H1 (cell line): ENCODE data around the gene CTSL. TPM values are rescaled to one million over a fixed set of nuclear protein-coding genes. Genes with fewer than 3 reads are reported as not detected.

Experiments
- CTCF ChIA-PET: fragments of 300-600 bp; sonication (Branson Sonifier 250); formaldehyde crosslinking; loops from one replicate; lab custom pipeline; 2021; ENCODE audit not compliant: partially characterized antibody; lab: Charles Lee
- POLR2A ChIA-PET: fragments of 300-600 bp; sonication (Branson Sonifier 250); formaldehyde crosslinking; loops from one replicate; lab custom pipeline; 2021; ENCODE audit warnings: inconsistent platforms; ENCODE audit not compliant: partially characterized antibody; lab: Charles Lee
- DNase-seq, 2 experiments: peaks; one replicate each; pipeline versions ENCODE4 v3.0.0 to v3.0.0-alpha.2; 2010 to 2022; ENCODE audit warnings: low spot score in 2 of 2, low read depth in 1 of 2, mixed read lengths in 1 of 2
- FAIRE-seq: peaks from 2 replicates; lab custom pipeline; 2011; peaks lifted over from hg19 to GRCh38; lab: Jason Lieb, UNC
- H2AFZ ChIP-seq: 2 replicates; pipeline ENCODE4 v1.8.1; 2012; ENCODE audit warnings: low read length, inconsistent platforms
- H2AK5ac ChIP-seq: 2 replicates; pipeline ENCODE4 v1.6.1; 2013; ENCODE audit warnings: low read depth, low read length
- H2BK120ac ChIP-seq: replicated peaks from 2 replicates; pipeline ENCODE3; 2013; ENCODE audit warnings: low read depth, low read length, inconsistent platforms
- H2BK12ac ChIP-seq: 2 replicates; pipeline ENCODE4 v1.6.1; 2013; ENCODE audit warnings: low read depth, low read length
- H2BK15ac ChIP-seq: 2 replicates; pipeline ENCODE4 v1.6.1; 2013; ENCODE audit warnings: low read length
- H2BK20ac ChIP-seq: 2 replicates; pipeline ENCODE4 v1.6.1; 2013; ENCODE audit warnings: low read length
- H2BK5ac ChIP-seq: 2 replicates; pipeline ENCODE4 v1.6.1; 2013; ENCODE audit warnings: low read depth, low read length
- H3K14ac ChIP-seq: 2 replicates; pipeline ENCODE4 v1.6.1; 2013; ENCODE audit warnings: inconsistent platforms; ENCODE audit not compliant: insufficient read length
- H3K18ac ChIP-seq: 2 replicates; pipeline ENCODE4 v1.6.1; 2013; ENCODE audit warnings: low read length; ENCODE audit errors: extremely low read depth
- H3K23ac ChIP-seq: 2 replicates; pipeline ENCODE4 v1.6.1; 2013; ENCODE audit warnings: inconsistent platforms; ENCODE audit not compliant: insufficient read length
- H3K23me2 ChIP-seq: 2 replicates; pipeline ENCODE4 v1.6.1; 2013; ENCODE audit warnings: low read depth, low read length
- H3K27ac ChIP-seq: 2 replicates; pipeline ENCODE4 v1.6.1; 2011; ENCODE audit warnings: low read depth, low read length, inconsistent platforms
- H3K27me3 ChIP-seq, 4 experiments: replicated peaks in 1 of 4; 1 replicate in 1 of 4; 2 replicates in 3 of 4; pipeline versions ENCODE4 v1.6.1 to v1.8.1; 2011 to 2013; ENCODE audit warnings: low read length in 3 of 4, mild to moderate bottlenecking in 3 of 4, inconsistent platforms in 2 of 4, mixed read lengths in 2 of 4, moderate library complexity in 1 of 4; ENCODE audit not compliant: control insufficient read depth in 3 of 4, insufficient read depth in 3 of 4; ENCODE audit errors: extremely low read depth in 1 of 4
- H3K36me3 ChIP-seq, 4 experiments: 2 replicates each; pipeline versions ENCODE4 v1.6.1 to v1.8.1; 2011 to 2013; ENCODE audit warnings: mild to moderate bottlenecking in 4 of 4, low read length in 3 of 4, moderate library complexity in 2 of 4, control low read depth in 1 of 4, inconsistent platforms in 1 of 4; ENCODE audit not compliant: insufficient read depth in 4 of 4, control insufficient read depth in 2 of 4
- H3K4ac ChIP-seq: replicated peaks from 2 replicates; pipeline ENCODE3; 2013; ENCODE audit warnings: low read length, low read depth, mixed read lengths, inconsistent platforms; ENCODE audit not compliant: insufficient read length
- H3K4me1 ChIP-seq, 4 experiments: replicated peaks in 1 of 4; 1 replicate in 1 of 4; 2 replicates in 3 of 4; pipeline versions ENCODE4 v1.6.1 to v1.8.1; 2011 to 2013; ENCODE audit warnings: low read length in 3 of 4, inconsistent platforms in 2 of 4, mixed read lengths in 1 of 4; ENCODE audit not compliant: insufficient read depth in 4 of 4, control insufficient read depth in 3 of 4
- H3K4me2 ChIP-seq, 2 experiments: 2 replicates each; pipeline versions ENCODE4 v1.6.1 to v1.8.1; 2011 to 2013; ENCODE audit warnings: low read depth in 2 of 2, low read length in 2 of 2, control low read depth in 1 of 2, inconsistent platforms in 1 of 2, mild to moderate bottlenecking in 1 of 2; ENCODE audit not compliant: insufficient read depth in 1 of 2
- H3K4me3 ChIP-seq, 4 experiments: fragments of 200-600, 300-600 bp in 1 of 4; sonication (generic), shearing (Covaris generic), sonication (Bioruptor Twin) in 1 of 4; 2 replicates each; pipeline versions ENCODE4 v1.5.1 to v1.8.1; 2011 to 2016; ENCODE audit warnings: low read length in 4 of 4, low read depth in 3 of 4, control low read depth in 2 of 4, inconsistent platforms in 2 of 4, mild to moderate bottlenecking in 2 of 4, mixed read lengths in 1 of 4, moderate library complexity in 1 of 4; ENCODE audit not compliant: insufficient read depth in 2 of 4; ENCODE audit errors: extremely low read depth in 1 of 4
- H3K56ac ChIP-seq: replicated peaks from 2 replicates; pipeline ENCODE3; 2013; ENCODE audit warnings: low read depth, mild to moderate bottlenecking, mixed read lengths, low read length, inconsistent platforms; ENCODE audit not compliant: insufficient read length
- H3K79me1 ChIP-seq: 2 replicates; pipeline ENCODE4 v1.6.1; 2013; ENCODE audit warnings: low read depth, low read length, control low read depth
- H3K79me2 ChIP-seq, 2 experiments: 2 replicates each; pipeline versions ENCODE4 v1.6.1 to v1.8.1; 2012 to 2013; ENCODE audit warnings: low read length in 2 of 2, mild to moderate bottlenecking in 2 of 2, inconsistent platforms in 1 of 2; ENCODE audit not compliant: insufficient read depth in 2 of 2, control insufficient read depth in 1 of 2
- H3K9ac ChIP-seq, 4 experiments: replicated peaks in 1 of 4; 1 replicate in 1 of 4; 2 replicates in 3 of 4; pipeline versions ENCODE4 v1.6.1 to v1.8.1; 2011 to 2013; ENCODE audit warnings: low read depth in 3 of 4, low read length in 3 of 4, control low read depth in 2 of 4, mild to moderate bottlenecking in 2 of 4, moderate library complexity in 2 of 4, inconsistent platforms in 1 of 4; ENCODE audit errors: extremely low read depth in 1 of 4
- H3K9me3 ChIP-seq, 2 experiments: 2 replicates each; pipeline versions ENCODE4 v1.6.1 to v1.8.1; 2012 to 2013; ENCODE audit warnings: mild to moderate bottlenecking in 2 of 2, moderate library complexity in 2 of 2, control low read depth in 1 of 2, inconsistent platforms in 1 of 2, low read depth in 1 of 2, low read length in 1 of 2, mixed read lengths in 1 of 2; ENCODE audit not compliant: insufficient read depth in 2 of 2
- H4K20me1 ChIP-seq, 2 experiments: replicated peaks in 1 of 2; 2 replicates each; pipeline versions ENCODE3 to v1.8.1; 2011 to 2013; ENCODE audit warnings: inconsistent platforms in 2 of 2, low read length in 2 of 2, mild to moderate bottlenecking in 1 of 2; ENCODE audit not compliant: insufficient read depth in 2 of 2, control insufficient read depth in 1 of 2
- H4K5ac ChIP-seq: 2 replicates; pipeline ENCODE4 v1.6.1; 2013; ENCODE audit warnings: low read length, low read depth, mixed read lengths, inconsistent platforms; ENCODE audit not compliant: insufficient read length
- H4K8ac ChIP-seq: 2 replicates; pipeline ENCODE4 v1.8.0; 2013; ENCODE audit warnings: mild to moderate bottlenecking, moderate library complexity, low read length, inconsistent platforms; ENCODE audit not compliant: insufficient read depth; ENCODE audit errors: extremely low read depth
- H4K91ac ChIP-seq: replicated peaks from 2 replicates; pipeline ENCODE3; 2013; ENCODE audit warnings: low read length, mixed read lengths, inconsistent platforms; ENCODE audit not compliant: insufficient read length
- MAFK ChIP-seq: IDR thresholded peaks from 2 replicates; pipeline ENCODE4 v1.6.1; 2012; ENCODE audit warnings: low read depth, mild to moderate bottlenecking, improper control_type of control experiment, low read length
- RAD21 ChIP-seq, 2 experiments: IDR thresholded peaks in 1 of 2; conservative IDR thresholded peaks in 1 of 2; 2 replicates each; pipeline ENCODE4 v1.6.1; 2011; ENCODE audit warnings: low read depth in 2 of 2, low read length in 2 of 2, improper control_type of control experiment in 1 of 2, inconsistent platforms in 1 of 2, mild to moderate bottlenecking in 1 of 2, moderate library complexity in 1 of 2
- WGBS, 2 experiments: shearing (Covaris generic) in 1 of 2; methylation state at CpG; one replicate each; pipeline versions ENCODE4 v1.1.6 to v1.1.7; 2013 to 2015; ENCODE audit warnings: low lambda C conversion rate in 2 of 2, mixed read lengths in 2 of 2, inconsistent platforms in 1 of 2, low coverage in 1 of 2, missing lambda C conversion rate in 1 of 2; ENCODE audit not compliant: insufficient replicate concordance in 2 of 2, insufficient coverage in 1 of 2, insufficient read length in 1 of 2; ENCODE audit errors: extremely low coverage in 1 of 2, missing lambda C conversion rate in 1 of 2; 5-methylcytosine and 5-hydroxymethylcytosine counted together
- polyA plus RNA-seq, 7 experiments: library from polyadenylated mRNA; depleted of rRNA in 3 of 7; stranded (reverse) in 5 of 7; unstranded in 2 of 7; fragments of >200 nt in 5 of 7; fragments of 200-250 nt in 2 of 7; gene quantifications; 1 replicate in 5 of 7; 2 replicates in 1 of 7; 4 replicates in 1 of 7; pipeline versions ENCODE4 v1.2.1 to v1.2.3, GENCODE V29; 2011 to 2013; ENCODE audit warnings: missing spikeins in 2 of 7, mixed read lengths in 2 of 7
- total RNA-seq: library from RNA; stranded (reverse); fragmentation: NEBNext Ultra II Directional; extraction: Animal tissue kit (Norgen Biotek cat#: 25700); gene quantifications from 2 replicates; pipeline ENCODE4 v1.2.1, GENCODE V29; 2021
- TF ChIP-seq, protein P1 (sequence below), 3 experiments: IDR thresholded peaks; 1 replicate in 2 of 3; 2 replicates in 1 of 3; pipeline versions ENCODE4 v1.5.1 to v1.6.1; 2011; ENCODE audit warnings: low read length in 3 of 3, mild to moderate bottlenecking in 3 of 3, inconsistent platforms in 2 of 3, low read depth in 1 of 3, moderate library complexity in 1 of 3; ENCODE audit not compliant: insufficient read depth in 1 of 3; ENCODE audit errors: control extremely low read depth in 1 of 3

The CTSL gene
- total and polyA plus RNA-seq, 2 of the 8 experiments (the other 6 are each of a cell fraction or from before 2014, with no cell fraction given): 34.2 to 38.2 TPM

DNA sequence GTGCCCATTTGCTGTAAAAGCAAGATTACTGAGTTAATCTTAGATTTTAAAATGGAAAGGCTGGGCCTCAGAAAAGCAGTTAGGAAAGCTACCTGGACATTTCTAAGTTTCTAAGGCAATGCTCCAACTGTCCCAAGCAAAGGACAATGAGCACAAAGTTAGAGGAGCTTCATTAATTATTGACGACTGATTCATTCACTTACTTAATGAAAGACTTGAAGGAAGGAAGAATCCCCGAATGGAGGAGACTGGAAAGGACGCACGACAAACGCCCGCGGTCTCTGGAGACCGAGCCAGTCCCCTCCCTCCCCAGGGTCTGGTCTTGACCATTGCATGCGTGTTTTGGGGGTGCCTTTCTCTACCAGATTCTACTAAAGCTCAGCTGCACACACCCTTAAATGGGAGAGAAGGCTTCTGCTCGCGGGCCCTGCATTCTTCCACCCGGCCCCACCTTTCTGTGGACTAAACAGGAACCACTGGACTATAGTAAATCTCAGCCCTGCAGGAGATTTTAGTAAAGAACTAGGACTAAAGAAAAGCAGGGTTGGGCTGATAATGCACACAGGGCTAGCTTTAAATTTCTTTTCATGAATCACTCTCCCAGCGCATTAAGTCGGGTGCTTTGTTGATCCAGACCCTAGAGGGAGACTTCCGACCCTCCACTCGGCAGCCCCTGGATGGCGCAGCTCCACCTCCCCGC is 44.8 kb downstream of the CTSL start:
- no peaks in the 10 kb centered on the region for H3K36me3 ChIP-seq
- H2BK5ac ChIP-seq: peak overlapping the region; percentile 52; the same call in 1 of the 2 replicates
- FAIRE-seq (no peak), DNase-seq (no peak)
- H2BK15ac ChIP-seq: no peak overlapping the region
- H2BK120ac ChIP-seq: no peak overlapping the region
- no peaks in the 10 kb centered on the region for H3K27me3 ChIP-seq
- peak; percentile 28 to 49; a peak in 2 of 4 replicates for TF ChIP-seq RAD21 (IDR thresholded peaks at IDR 0.05 in 1 of 2, conservative IDR thresholded peaks at IDR 0.05 in 1 of 2; ENCODE audit: low read depth in 2 of 2, low read length in 2 of 2)
- TF ChIP-seq, protein P1, sequence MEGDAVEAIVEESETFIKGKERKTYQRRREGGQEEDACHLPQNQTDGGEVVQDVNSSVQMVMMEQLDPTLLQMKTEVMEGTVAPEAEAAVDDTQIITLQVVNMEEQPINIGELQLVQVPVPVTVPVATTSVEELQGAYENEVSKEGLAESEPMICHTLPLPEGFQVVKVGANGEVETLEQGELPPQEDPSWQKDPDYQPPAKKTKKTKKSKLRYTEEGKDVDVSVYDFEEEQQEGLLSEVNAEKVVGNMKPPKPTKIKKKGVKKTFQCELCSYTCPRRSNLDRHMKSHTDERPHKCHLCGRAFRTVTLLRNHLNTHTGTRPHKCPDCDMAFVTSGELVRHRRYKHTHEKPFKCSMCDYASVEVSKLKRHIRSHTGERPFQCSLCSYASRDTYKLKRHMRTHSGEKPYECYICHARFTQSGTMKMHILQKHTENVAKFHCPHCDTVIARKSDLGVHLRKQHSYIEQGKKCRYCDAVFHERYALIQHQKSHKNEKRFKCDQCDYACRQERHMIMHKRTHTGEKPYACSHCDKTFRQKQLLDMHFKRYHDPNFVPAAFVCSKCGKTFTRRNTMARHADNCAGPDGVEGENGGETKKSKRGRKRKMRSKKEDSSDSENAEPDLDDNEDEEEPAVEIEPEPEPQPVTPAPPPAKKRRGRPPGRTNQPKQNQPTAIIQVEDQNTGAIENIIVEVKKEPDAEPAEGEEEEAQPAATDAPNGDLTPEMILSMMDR (IDR thresholded peaks at IDR 0.05; ENCODE audit: control extremely low read depth in 1 of 3, insufficient read depth in 1 of 3, low read depth in 1 of 3, low read length in 3 of 3): peak; percentile 22 to 28 (median 26); a peak in 3 of 4 replicates
- no peak for TF ChIP-seq MAFK
- H3K4me3 ChIP-seq: no peak overlapping the region
- H3K4ac ChIP-seq: no peak overlapping the region
- H4K91ac ChIP-seq: no peak overlapping the region
- ChIA-PET CTCF (interaction anchor here (0.7 to 4.3 kb wide), 13 partner anchors 9 to 180 kb away, joined by 3 to 29 read pairs (median 5); no protein-coding TSS in a partner anchor), POLR2A (interaction anchor here (0.5 kb wide), 1 partner anchor 54 kb away, joined by 3 read pairs; no protein-coding TSS in a partner anchor)
- no peak overlapping the region for H4K5ac ChIP-seq
- peak overlapping the region; percentile 73; the same call in 1 of the 2 replicates for H2AFZ ChIP-seq
- H3K23me2 ChIP-seq: no peaks in the 10 kb centered on the region
- no peaks in the 10 kb centered on the region for H3K79me1 ChIP-seq
- H4K20me1 ChIP-seq: no peaks in the 10 kb centered on the region
- H2BK12ac ChIP-seq: no peak overlapping the region
- H3K4me2 ChIP-seq: peak overlapping the region; percentile 11 to 26; a peak in 1 of 4 replicates
- H3K18ac ChIP-seq: no peak overlapping the region; the same call in 1 of the 2 replicates
- no peak overlapping the region for H4K8ac ChIP-seq
- H2AK5ac ChIP-seq: no peak overlapping the region
- no peaks in the 10 kb centered on the region for H3K9me3 ChIP-seq
- H3K14ac ChIP-seq: no peak overlapping the region
- no peak overlapping the region for H3K27ac ChIP-seq
- WGBS, 2 experiments: 70% methylated on average over 18 of the region's 18 CpGs; no CpG with 5 or more reads in 1 of the 2 experiments
- H3K4me1 ChIP-seq: peaks cover 0 to 6% (median 1%) of the 10 kb centered on the region in 4 experiments; a peak in 3 of 7 replicates
- no peaks in the 10 kb centered on the region for H3K79me2 ChIP-seq
- no peak overlapping the region for H3K23ac ChIP-seq
- no peak overlapping the region for H2BK20ac ChIP-seq
- no peak overlapping the region for H3K56ac ChIP-seq
- H3K9ac ChIP-seq: no peak overlapping the region
